NCI-H748 (cell line): Measurements from ENCODE around the gene RNF133.

Experiments
- DNase-seq: peaks from one replicate; lab custom pipeline; 2025; ENCODE audit not compliant: unreplicated experiment; lab: John Stamatoyannopoulos, UW

RNF133 gene

GRCh38 chr7:122699017-122699416 lies at the start of gene RNF133:
RNF133 (minus strand) TSS chr7:122699117; CDS start chr7:122698918, 199 bp downstream.
- no peak for DNase-seq

- DNase-seq, result no peak
Measured at GRCh38 chr7:122748195-122748594, 49.3 kb upstream of the RNF133 start.

- peak; percentile 93 for DNase-seq
Measured at GRCh38 chr7:122746948-122747347, 48.0 kb upstream of the RNF133 start.

- peak; percentile 40 for DNase-seq
Measured at GRCh38 chr7:122743211-122743610, 44.3 kb upstream of the RNF133 start.

GRCh38 chr7:122738947-122739346 lies 40.0 kb upstream of the RNF133 start:
- DNase-seq, result no peak

GRCh38 chr7:122736183-122736582 lies 37.3 kb upstream of the RNF133 start:
- no peak for DNase-seq

GRCh38 chr7:122727759-122728158 lies 28.8 kb upstream of the RNF133 start:
- DNase-seq, result no peak

- no peak for DNase-seq
Measured at GRCh38 chr7:122727354-122727753, 28.4 kb upstream of the RNF133 start.

GRCh38 chr7:122726881-122727280 lies 28.0 kb upstream of the RNF133 start:
- no peak for DNase-seq

GRCh38 chr7:122724366-122724765 lies 25.4 kb upstream of the RNF133 start:
- DNase-seq, result peak; percentile 12

GRCh38 chr7:122719010-122719578 lies 20.2 kb upstream of the RNF133 start:
- no peak for DNase-seq

GRCh38 chr7:122717356-122718089 lies 18.6 kb upstream of the RNF133 start:
- no peak for DNase-seq

- no peak for DNase-seq
Measured at GRCh38 chr7:122715183-122715582, 16.3 kb upstream of the RNF133 start.

- DNase-seq, result no peak
Measured at GRCh38 chr7:122710916-122711315, 12.0 kb upstream of the RNF133 start.

- DNase-seq, result no peak
Measured at GRCh38 chr7:122709930-122710646, 11.2 kb upstream of the RNF133 start.

GRCh38 chr7:122706836-122707235 lies 7.9 kb upstream of the RNF133 start:
- DNase-seq, result no peak

- DNase-seq, result no peak
Measured at GRCh38 chr7:122702872-122703510, 4.1 kb upstream of the RNF133 start, which contains the start of gene RNF148. RNF148 (minus strand) TSS chr7:122702922; CDS start chr7:122702750, 172 bp downstream.

GRCh38 chr7:122695816-122696215 lies 3.1 kb downstream of the RNF133 start:
- no peak for DNase-seq

- no peak for DNase-seq
Measured at GRCh38 chr7:122694697-122695096, 4.2 kb downstream of the RNF133 start.

GRCh38 chr7:122692769-122693309 lies 6.1 kb downstream of the RNF133 start:
- DNase-seq, result peak; percentile 16

GRCh38 chr7:122691569-122692235 lies 7.2 kb downstream of the RNF133 start:
- DNase-seq, result no peak
